GM12875 (cell line): ENCODE data around the gene DPY19L1.
"Not testable (repeated sequence)": the region's sequence is repeated elsewhere in the genome, so short reads cannot be mapped to it uniquely, and the experiment has no call there.

Experiments
- H3K4me3 ChIP-seq: one replicate; pipeline ENCODE4 v1.5.1; 2011; ENCODE audit warnings: low read depth, low read length, control low read depth
- CTCF ChIP-seq: IDR thresholded peaks from 2 replicates; pipeline ENCODE4 v1.5.1; 2011; ENCODE audit warnings: low read depth, mild to moderate bottlenecking, control low read depth, inconsistent platforms, low read length, moderate library complexity, borderline replicate concordance; ENCODE audit not compliant: insufficient read depth

The DPY19L1 gene

GRCh38 chr7:34939175-34939574 lies 98.1 kb downstream of the DPY19L1 start:
- no peak overlapping the region for H3K4me3 ChIP-seq
- TF ChIP-seq CTCF = no peak

- not testable (repeated sequence) for H3K4me3 ChIP-seq
Observed at GRCh38 chr7:34935735-34936165, 101.5 kb downstream of the DPY19L1 start.

GRCh38 chr7:34931739-34932138 lies 105.5 kb downstream of the DPY19L1 start:
- no peak overlapping the region for H3K4me3 ChIP-seq
- no peak for TF ChIP-seq CTCF

GRCh38 chr7:34929783-34930182 lies 107.5 kb downstream of the DPY19L1 start:
- not testable (repeated sequence) for H3K4me3 ChIP-seq

- no peak overlapping the region for H3K4me3 ChIP-seq
- no peak for TF ChIP-seq CTCF
Observed at GRCh38 chr7:34928560-34928959, 108.7 kb downstream of the DPY19L1 start.

- no peak overlapping the region for H3K4me3 ChIP-seq
- TF ChIP-seq CTCF = peak; percentile 76
Observed at GRCh38 chr7:34928052-34928451, 109.2 kb downstream of the DPY19L1 start.

- not testable (repeated sequence) for H3K4me3 ChIP-seq
Observed at GRCh38 chr7:34920470-34920869, 116.8 kb downstream of the DPY19L1 start.

- H3K4me3 ChIP-seq = not testable (repeated sequence)
Observed at GRCh38 chr7:34919038-34919437, 118.2 kb downstream of the DPY19L1 start.

GRCh38 chr7:34918198-34918861 lies 119.0 kb downstream of the DPY19L1 start:
- H3K4me3 ChIP-seq = not testable (repeated sequence)

- not testable (repeated sequence) for H3K4me3 ChIP-seq
Observed at GRCh38 chr7:34917515-34917914, 119.8 kb downstream of the DPY19L1 start.

- TF ChIP-seq CTCF = no peak
- H3K4me3 ChIP-seq = no peak overlapping the region
Observed at GRCh38 chr7:34916267-34916666, 121.0 kb downstream of the DPY19L1 start.
